Measurements from ENCODE around the gene NPM3. TPM values are rescaled to one million over a fixed set of nuclear protein-coding genes. Genes with fewer than 3 reads are reported as not detected.

NPM3 gene
- total and polyA plus RNA-seq, 2 of the 8 experiments (the other 6 are each of a cell fraction or from before 2014, with no cell fraction given): 127 to 175 TPM

DNA sequence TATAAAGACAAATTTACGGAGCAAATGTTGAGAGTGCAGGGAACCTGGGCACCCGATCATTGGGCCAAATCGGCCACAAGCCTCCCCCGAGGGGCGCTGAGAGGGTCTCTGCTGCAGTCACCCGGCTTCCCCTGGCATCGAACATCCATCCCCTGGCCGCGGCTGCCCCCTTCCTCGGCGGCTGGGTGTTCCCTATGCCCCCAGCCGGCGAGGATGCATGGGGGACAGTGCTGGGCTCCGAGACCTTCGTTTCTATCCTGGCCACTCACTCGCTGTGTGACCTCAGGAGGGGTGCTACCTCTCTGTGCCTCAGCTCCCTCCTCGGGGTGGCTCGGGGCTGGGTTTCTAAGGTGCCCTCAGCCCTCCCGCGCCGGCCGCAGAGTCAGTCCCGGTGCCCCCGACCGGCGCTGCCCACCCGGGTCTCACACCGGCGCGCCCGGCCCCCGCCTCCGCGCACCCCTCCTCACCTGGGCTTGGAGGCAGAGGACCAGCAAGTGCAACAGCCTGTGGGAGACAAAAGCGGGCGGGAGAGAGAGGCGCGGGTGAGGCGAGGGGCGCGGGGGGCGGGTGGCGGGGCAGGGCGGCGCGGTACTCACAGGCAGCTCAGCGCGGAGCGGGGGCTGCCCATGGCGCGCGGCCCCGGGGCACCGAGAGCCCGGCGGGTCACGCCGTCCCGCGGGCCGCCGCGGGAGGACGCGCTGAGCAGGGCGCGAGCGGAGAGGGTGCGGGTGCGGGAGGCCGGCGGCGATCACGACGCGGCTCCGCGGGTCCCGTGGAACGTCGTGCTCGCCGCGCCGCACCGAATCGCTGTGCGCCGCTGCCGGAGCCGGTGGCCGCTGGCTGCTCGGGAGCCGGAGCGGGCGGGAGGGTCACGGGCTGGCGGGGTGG, 7.7 kb downstream of the NPM3 start, which contains the start of gene FGF8:
FGF8 (minus strand) TSS at position 842 of the 888 bp plus-strand sequence; CDS start at position 628, 214 bp downstream.
- Histone ChIP-seq H2AFZ (ENCODE audit: low read length) (no peak within 1 kb of the TSS), H3K4me1 (replicated peaks in 1 of 4; ENCODE audit: control insufficient read depth in 3 of 4, insufficient read depth in 4 of 4, low read length in 3 of 4) (peaks cover 21 to 43% (median 34%) of the 10 kb centered on the region in 4 experiments), H3K36me3 (ENCODE audit: control insufficient read depth in 2 of 4, insufficient read depth in 4 of 4, low read length in 3 of 4) (no peaks in the 10 kb centered on the region; a peak in 1 of 8 replicates)

More for the DNA sequence above, 7.7 kb downstream of the NPM3 start, which contains the start of gene FGF8:
- H2BK15ac ChIP-seq (ENCODE audit: low read length): peak within 1 kb of the TSS; percentile 72
- no peak within 1 kb of the TSS for H4K5ac ChIP-seq (ENCODE audit: insufficient read length, low read depth, low read length)
- CTCF ChIA-PET (ENCODE audit: partially characterized antibody): interaction anchor here (1.4 to 9.2 kb wide), 7 partner anchors 8 to 220 kb away, joined by 3 to 100 read pairs (median 30); partner anchors contain the start of gene NPM3
- DNase-seq (ENCODE audit: low read depth in 1 of 2, low spot score in 2 of 2) (peak in 1 of 2 experiments; percentile 49), FAIRE-seq (no peak)
- H2BK12ac ChIP-seq (ENCODE audit: low read depth, low read length): peak within 1 kb of the TSS; percentile 71; the same call in 1 of the 2 replicates
- 2% methylated on average over 66 of the region's 98 CpGs; no CpG with 5 or more reads in 1 of the 2 experiments for WGBS, 2 experiments (ENCODE audit: extremely low coverage in 1 of 2, insufficient coverage in 1 of 2, insufficient read length in 1 of 2, insufficient replicate concordance in 2 of 2, low coverage in 1 of 2, low lambda C conversion rate in 2 of 2, missing lambda C conversion rate in 1 of 2)
- peaks cover 21% of the 10 kb centered on the region for H3K23me2 ChIP-seq (ENCODE audit: low read depth, low read length)
- no peak within 1 kb of the TSS; the same call in 1 of the 2 replicates for H3K18ac ChIP-seq (ENCODE audit: extremely low read depth, low read length)
- H3K9ac ChIP-seq (replicated peaks in 1 of 4; ENCODE audit: extremely low read depth in 1 of 4, low read depth in 3 of 4, low read length in 3 of 4): no peak within 1 kb of the TSS
- H3K14ac ChIP-seq (ENCODE audit: insufficient read length): no peak within 1 kb of the TSS
- peak within 1 kb of the TSS; percentile 51 for H4K8ac ChIP-seq (ENCODE audit: extremely low read depth, insufficient read depth, low read length)
- no peak within 1 kb of the TSS for H3K27ac ChIP-seq (ENCODE audit: low read depth, low read length)
- H3K9me3 ChIP-seq (ENCODE audit: insufficient read depth in 2 of 2, low read depth in 1 of 2, low read length in 1 of 2): no peaks in the 10 kb centered on the region
- H3K79me1 ChIP-seq (ENCODE audit: low read depth, low read length): no peaks in the 10 kb centered on the region; the same call in 1 of the 2 replicates
- POLR2A ChIA-PET (ENCODE audit: partially characterized antibody): interaction anchor here (1.7 to 3.4 kb wide), 2 partner anchors 8 to 42 kb away, joined by 8 to 13 read pairs; partner anchors contain the start of genes NPM3 and OGA
- H2AK5ac ChIP-seq (ENCODE audit: low read depth, low read length): no peak within 1 kb of the TSS
- no peak within 1 kb of the TSS for H3K56ac ChIP-seq (replicated peaks; ENCODE audit: insufficient read length, low read depth, low read length)
- H3K4me3 ChIP-seq (ENCODE audit: extremely low read depth in 1 of 4, insufficient read depth in 2 of 4, low read depth in 3 of 4, low read length in 4 of 4): peak within 1 kb of the TSS; percentile 29 to 58 (median 36)
- H4K20me1 ChIP-seq (replicated peaks in 1 of 2; ENCODE audit: control insufficient read depth in 1 of 2, insufficient read depth in 2 of 2, low read length in 2 of 2): peaks cover 4 to 24% of the 10 kb centered on the region in 2 experiments
- H2BK20ac ChIP-seq (ENCODE audit: low read length): no peak within 1 kb of the TSS
- no peak within 1 kb of the TSS for H3K4ac ChIP-seq (replicated peaks; ENCODE audit: insufficient read length, low read depth, low read length)
- H4K91ac ChIP-seq (replicated peaks; ENCODE audit: insufficient read length, low read length): no peak within 1 kb of the TSS
- no peak within 1 kb of the TSS for H3K23ac ChIP-seq (ENCODE audit: insufficient read length)
- peaks cover 50 to 80% (median 73%) of the 10 kb centered on the region in 4 experiments for H3K27me3 ChIP-seq (replicated peaks in 1 of 4; ENCODE audit: control insufficient read depth in 3 of 4, extremely low read depth in 1 of 4, insufficient read depth in 3 of 4, low read length in 3 of 4)
- H2BK5ac ChIP-seq (ENCODE audit: low read depth, low read length): no peak within 1 kb of the TSS
- H3K4me2 ChIP-seq (ENCODE audit: insufficient read depth in 1 of 2, low read depth in 2 of 2, low read length in 2 of 2): peak within 1 kb of the TSS; percentile 47 to 76
- H3K79me2 ChIP-seq (ENCODE audit: control insufficient read depth in 1 of 2, insufficient read depth in 2 of 2, low read length in 2 of 2): no peaks in the 10 kb centered on the region
- no peak within 1 kb of the TSS for H2BK120ac ChIP-seq (replicated peaks; ENCODE audit: low read depth, low read length)
- TF ChIP-seq SP4 (IDR thresholded peaks at IDR 0.05; ENCODE audit: low read length) (no peak), KDM4A (IDR thresholded peaks at IDR 0.05; ENCODE audit: low read depth, low read length, severe bottlenecking) (peak; percentile 40), TBP (IDR thresholded peaks at IDR 0.05; ENCODE audit: low read depth, low read length) (no peak), MAFK (IDR thresholded peaks at IDR 0.05; ENCODE audit: low read depth, low read length) (no peak), SP1 (IDR thresholded peaks at IDR 0.05; ENCODE audit: low read depth, low read length) (no peak), BRCA1 (IDR thresholded peaks at IDR 0.05; ENCODE audit: low read depth, low read length) (no peak), POLR2A (IDR thresholded peaks at IDR 0.05; ENCODE audit: control extremely low read depth in 1 of 2, low read depth in 2 of 2, low read length in 2 of 2) (no peak), NANOG (IDR thresholded peaks at IDR 0.05; ENCODE audit: insufficient read depth, low read depth, low read length, poor library complexity, severe bottlenecking) (no peak), RBBP5 (IDR thresholded peaks at IDR 0.05; ENCODE audit: borderline replicate concordance, low read depth, low read length) (no peak), EZH2 (IDR thresholded peaks at IDR 0.05; ENCODE audit: low read depth, low read length, severe bottlenecking) (peak; percentile 67), SUZ12 (IDR thresholded peaks at IDR 0.05; ENCODE audit: low read length) (peak; percentile 85)

All from H1 (cell line).